Dermis blood vessel endothelial cell (primary cell): ENCODE results near the gene KIAA0040. TPM values are rescaled to one million over a fixed set of nuclear protein-coding genes. Genes with fewer than 3 reads are reported as not detected.
"Not testable (repeated sequence)": the region's sequence is repeated elsewhere in the genome, so short reads cannot be mapped to it uniquely, and the experiment has no call there.

Source experiments
- DNase-seq: peaks from one replicate; pipeline ENCODE4 v3.0.0; 2010
- total RNA-seq: library from RNA; depleted of rRNA; stranded (reverse); fragments of >200 nt; gene quantifications from 2 replicates; pipeline ENCODE4 v1.2.3, GENCODE V29; 2014

KIAA0040 gene
- total RNA-seq, 1 donor from 2014 or later, result 20.8 TPM

GRCh38 chr1:175133673-175134435, 58.7 kb downstream of the KIAA0040 start:
- DNase-seq, result no peak

- no peak for DNase-seq
Measured at GRCh38 chr1:175132436-175132835, 60.1 kb downstream of the KIAA0040 start.

GRCh38 chr1:175131095-175131494, 61.5 kb downstream of the KIAA0040 start:
- DNase-seq, result no peak

GRCh38 chr1:175130649-175131045, 61.9 kb downstream of the KIAA0040 start:
- no peak for DNase-seq

GRCh38 chr1:175129997-175130648, 62.5 kb downstream of the KIAA0040 start:
- peak; percentile 62 for DNase-seq

- DNase-seq, result no peak
Measured at GRCh38 chr1:175129644-175129996, 63.0 kb downstream of the KIAA0040 start.

GRCh38 chr1:175129182-175129581, 63.4 kb downstream of the KIAA0040 start:
- no peak for DNase-seq

- DNase-seq, result no peak
Measured at GRCh38 chr1:175128523-175128922, 64.1 kb downstream of the KIAA0040 start.

- DNase-seq, result no peak
Measured at GRCh38 chr1:175127565-175127964, 65.0 kb downstream of the KIAA0040 start.

- DNase-seq, result no peak
Measured at GRCh38 chr1:175126347-175126746, 66.2 kb downstream of the KIAA0040 start.

GRCh38 chr1:175124861-175125260, 67.7 kb downstream of the KIAA0040 start:
- no peak for DNase-seq

GRCh38 chr1:175120511-175120910, 72.1 kb downstream of the KIAA0040 start:
- no peak for DNase-seq

- DNase-seq, result no peak
Measured at GRCh38 chr1:175118375-175119367, 73.9 kb downstream of the KIAA0040 start.

GRCh38 chr1:175116903-175117302, 75.7 kb downstream of the KIAA0040 start:
- no peak for DNase-seq

GRCh38 chr1:175116210-175116798, 76.3 kb downstream of the KIAA0040 start:
- DNase-seq, result no peak

- DNase-seq, result no peak
Measured at GRCh38 chr1:175114996-175115395, 77.6 kb downstream of the KIAA0040 start.

- DNase-seq, result not testable (repeated sequence)
Measured at GRCh38 chr1:175108331-175108820, 84.2 kb downstream of the KIAA0040 start.

Other genes with a start within 250 kb of the KIAA0040 start
- gene CACYBP, start 192.8 kb downstream of the KIAA0040 start, total RNA-seq, result 266 and 537 TPM in 2 replicates
- gene MRPS14, start 169.4 kb downstream of the KIAA0040 start, total RNA-seq, result 27.1 and 27.4 TPM in 2 replicates
- not detected in 2 replicates for gene TNN, start 124.9 kb downstream of the KIAA0040 start, total RNA-seq